GM21786 (cell line): ENCODE results near the gene MEG3.
"Not testable (repeated sequence)": the region's sequence is repeated elsewhere in the genome, so short reads cannot be mapped to it uniquely, and the experiment has no call there.

ENCODE experiments used
- ATAC-seq: cut with Tn5 transposase; IDR thresholded peaks from one replicate; pipeline ENCODE4 v1.9.1; 2021; ENCODE audit not compliant: unreplicated experiment

MEG3 gene

GRCh38 chr14:100788517-100788916, 37.4 kb upstream of the MEG3 start:
- ATAC-seq: no peak

- no peak for ATAC-seq
These were observed 37.0 kb upstream of the MEG3 start for GRCh38 chr14:100788942-100789341.

- no peak for ATAC-seq
These were observed 36.2 kb upstream of the MEG3 start for GRCh38 chr14:100789460-100790417.

- no peak for ATAC-seq
These were observed 35.2 kb upstream of the MEG3 start for GRCh38 chr14:100790502-100791347.

- ATAC-seq: no peak
These were observed 34.6 kb upstream of the MEG3 start for GRCh38 chr14:100791348-100791735.

GRCh38 chr14:100791995-100792394, 33.9 kb upstream of the MEG3 start:
- ATAC-seq: no peak

GRCh38 chr14:100796946-100797345, 29.0 kb upstream of the MEG3 start:
- no peak for ATAC-seq

GRCh38 chr14:100800041-100800440, 25.9 kb upstream of the MEG3 start:
- no peak for ATAC-seq

- not testable (repeated sequence) for ATAC-seq
These were observed 24.5 kb upstream of the MEG3 start for GRCh38 chr14:100801433-100801832.

GRCh38 chr14:100802179-100802578, 23.7 kb upstream of the MEG3 start:
- no peak for ATAC-seq

GRCh38 chr14:100802766-100803165, 23.2 kb upstream of the MEG3 start:
- ATAC-seq: no peak

- ATAC-seq: no peak
These were observed 22.7 kb upstream of the MEG3 start for GRCh38 chr14:100803226-100803625.

GRCh38 chr14:100803676-100804075, 22.2 kb upstream of the MEG3 start:
- ATAC-seq: no peak

- no peak for ATAC-seq
These were observed 21.8 kb upstream of the MEG3 start for GRCh38 chr14:100804138-100804537.

- no peak for ATAC-seq
These were observed 21.2 kb upstream of the MEG3 start for GRCh38 chr14:100804558-100805309.

GRCh38 chr14:100806386-100806785, 19.5 kb upstream of the MEG3 start:
- ATAC-seq: no peak

- ATAC-seq: no peak
These were observed 18.4 kb upstream of the MEG3 start for GRCh38 chr14:100807496-100807895.

GRCh38 chr14:100807979-100808734, 17.8 kb upstream of the MEG3 start:
- no peak for ATAC-seq

- no peak for ATAC-seq
These were observed 15.5 kb upstream of the MEG3 start for GRCh38 chr14:100810435-100810834.

- no peak for ATAC-seq
These were observed 15.0 kb upstream of the MEG3 start for GRCh38 chr14:100810861-100811461.
